Thyroid gland (tissue), 4 donors: ENCODE measurements around the gene ASCC1. TPM values are rescaled to one million over a fixed set of nuclear protein-coding genes. Genes with fewer than 3 reads are reported as not detected.

Experiments used
- DNase-seq, 2 donors: peaks; one replicate each; pipeline ENCODE4 v3.0.0-alpha.2; 2019
- H3K27ac ChIP-seq, 3 donors: fragments of 200-600 bp; sonication (generic); 1 replicate in 2 of 3; 2 replicates in 1 of 3; pipeline ENCODE4 v1.5.1; 2016 to 2019; ENCODE audit warnings: mild to moderate bottlenecking in 1 of 3, moderate library complexity in 1 of 3
- H3K27me3 ChIP-seq: fragments of 200-600 bp; sonication (generic); one replicate; pipeline ENCODE4 v1.5.1; 2019
- H3K36me3 ChIP-seq, 2 donors: fragments of 200-600 bp; sonication (generic); one replicate each; pipeline ENCODE4 v1.5.1; 2016 to 2019
- H3K4me1 ChIP-seq, 2 donors: fragments of 200-600 bp; sonication (generic); one replicate each; pipeline ENCODE4 v1.5.1; 2017 to 2019
- H3K4me3 ChIP-seq, 3 donors: fragments of 200-600 bp; sonication (generic); replicated peaks in 1 of 3; 1 replicate in 2 of 3; 2 replicates in 1 of 3; pipeline ENCODE4 v1.5.1; 2016; ENCODE audit warnings: mild to moderate bottlenecking in 1 of 3
- H3K9me3 ChIP-seq: fragments of 200-600 bp; sonication (generic); one replicate; pipeline ENCODE4 v1.5.1; 2017
- POLR2A ChIP-seq, 2 donors: fragments of 450-650 bp; IDR thresholded peaks; one replicate each; pipeline ENCODE4 v1.6.1; 2017; ENCODE audit warnings: antibody characterized with exemption in 2 of 2, mild to moderate bottlenecking in 2 of 2, moderate library complexity in 1 of 2
- WGBS, 2 donors: methylation state at CpG; one replicate each; pipeline ENCODE4 v1.1.5; 2017; 5-methylcytosine and 5-hydroxymethylcytosine counted together
- intact Hi-C: fragments of 100-400 bp; cut with DNase I; formaldehyde crosslinking; loops from one replicate; pipeline ENCODE4 v1.15.1; 2023
- total RNA-seq, 4 donors: library from RNA; depleted of rRNA; stranded (reverse); fragments of >200 nt; gene quantifications; one replicate each; pipeline ENCODE4 v1.2.3, GENCODE V29; 2016
- TF ChIP-seq, protein P1 (sequence below), 6 experiments: fragments of 200-600 bp in 3 of 6; fragments of 450-650 bp in 3 of 6; sonication (generic) in 3 of 6; IDR thresholded peaks; one replicate each; pipeline ENCODE4 v1.5.1; 2016 to 2019; ENCODE audit warnings: antibody characterized with exemption in 6 of 6, mild to moderate bottlenecking in 2 of 6, inconsistent platforms in 1 of 6, moderate library complexity in 1 of 6

The ASCC1 gene
- total RNA-seq, 4 donors from 2014 or later: 26.7 to 30.3 (median 28.1) TPM

DNA sequence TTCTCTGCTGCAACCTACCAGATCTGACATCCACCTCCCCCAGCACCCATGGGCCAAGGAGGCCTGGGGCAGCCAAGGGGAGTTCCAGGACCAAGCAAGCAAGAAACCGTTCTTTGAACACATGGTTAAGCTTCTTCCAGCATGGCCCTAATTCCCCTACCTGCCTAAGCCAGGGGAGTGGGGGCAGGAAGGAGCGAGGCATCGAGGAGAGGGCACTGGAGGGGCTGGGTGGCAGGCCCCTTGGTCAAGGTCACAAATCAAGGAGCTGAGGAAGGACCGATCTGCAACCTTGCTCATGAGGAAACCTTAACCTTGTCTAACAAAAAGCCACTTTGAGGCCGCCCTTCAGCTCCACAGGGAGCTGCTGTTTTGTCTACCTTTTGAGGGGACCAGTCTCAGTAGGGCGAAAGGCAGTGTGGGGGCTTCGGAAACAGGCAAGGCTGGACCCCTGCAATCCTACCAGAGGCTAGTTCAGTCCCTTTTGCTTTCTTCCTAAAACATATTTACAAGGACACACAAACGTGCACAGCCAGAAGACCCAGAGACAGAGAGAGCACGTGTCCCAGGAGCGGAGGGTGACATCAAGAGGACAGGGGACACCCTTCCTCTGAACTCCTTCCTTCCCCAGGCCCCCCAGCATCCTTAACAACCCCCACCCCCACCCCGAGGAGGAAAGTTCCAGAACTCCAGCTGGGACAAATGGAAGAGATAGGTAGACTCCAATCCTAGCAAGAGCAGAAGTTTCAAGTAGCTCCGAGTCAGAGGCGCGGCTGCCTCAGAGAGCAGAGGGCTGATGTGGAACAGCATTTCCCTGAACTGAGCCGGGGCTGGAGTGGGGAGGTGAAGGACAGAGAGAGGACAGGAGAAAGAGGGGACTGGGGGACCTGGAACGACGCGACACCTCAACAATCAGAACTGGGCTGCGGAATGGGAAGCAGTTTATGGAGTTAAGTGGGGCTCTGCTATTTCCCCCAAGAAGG lies 155.9 kb downstream of the ASCC1 start:
- H3K27me3 ChIP-seq: no peaks in the 10 kb centered on the region
- H3K4me3 ChIP-seq: no peak overlapping the region
- no peak overlapping the region for H3K27ac ChIP-seq
- intact Hi-C loops: no loop called here
- no peaks in the 10 kb centered on the region for H3K36me3 ChIP-seq
- H3K4me1 ChIP-seq: no peaks in the 10 kb centered on the region
- DNase-seq: no peak
- no peaks in the 10 kb centered on the region for H3K9me3 ChIP-seq
- 82 to 85% methylated on average over 19 of the region's 19 CpGs for WGBS, 2 donors
- no peak for TF ChIP-seq POLR2A (IDR thresholded peaks at IDR 0.05)
- TF ChIP-seq, protein P1, sequence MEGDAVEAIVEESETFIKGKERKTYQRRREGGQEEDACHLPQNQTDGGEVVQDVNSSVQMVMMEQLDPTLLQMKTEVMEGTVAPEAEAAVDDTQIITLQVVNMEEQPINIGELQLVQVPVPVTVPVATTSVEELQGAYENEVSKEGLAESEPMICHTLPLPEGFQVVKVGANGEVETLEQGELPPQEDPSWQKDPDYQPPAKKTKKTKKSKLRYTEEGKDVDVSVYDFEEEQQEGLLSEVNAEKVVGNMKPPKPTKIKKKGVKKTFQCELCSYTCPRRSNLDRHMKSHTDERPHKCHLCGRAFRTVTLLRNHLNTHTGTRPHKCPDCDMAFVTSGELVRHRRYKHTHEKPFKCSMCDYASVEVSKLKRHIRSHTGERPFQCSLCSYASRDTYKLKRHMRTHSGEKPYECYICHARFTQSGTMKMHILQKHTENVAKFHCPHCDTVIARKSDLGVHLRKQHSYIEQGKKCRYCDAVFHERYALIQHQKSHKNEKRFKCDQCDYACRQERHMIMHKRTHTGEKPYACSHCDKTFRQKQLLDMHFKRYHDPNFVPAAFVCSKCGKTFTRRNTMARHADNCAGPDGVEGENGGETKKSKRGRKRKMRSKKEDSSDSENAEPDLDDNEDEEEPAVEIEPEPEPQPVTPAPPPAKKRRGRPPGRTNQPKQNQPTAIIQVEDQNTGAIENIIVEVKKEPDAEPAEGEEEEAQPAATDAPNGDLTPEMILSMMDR (IDR thresholded peaks at IDR 0.05): no peak

DNA sequence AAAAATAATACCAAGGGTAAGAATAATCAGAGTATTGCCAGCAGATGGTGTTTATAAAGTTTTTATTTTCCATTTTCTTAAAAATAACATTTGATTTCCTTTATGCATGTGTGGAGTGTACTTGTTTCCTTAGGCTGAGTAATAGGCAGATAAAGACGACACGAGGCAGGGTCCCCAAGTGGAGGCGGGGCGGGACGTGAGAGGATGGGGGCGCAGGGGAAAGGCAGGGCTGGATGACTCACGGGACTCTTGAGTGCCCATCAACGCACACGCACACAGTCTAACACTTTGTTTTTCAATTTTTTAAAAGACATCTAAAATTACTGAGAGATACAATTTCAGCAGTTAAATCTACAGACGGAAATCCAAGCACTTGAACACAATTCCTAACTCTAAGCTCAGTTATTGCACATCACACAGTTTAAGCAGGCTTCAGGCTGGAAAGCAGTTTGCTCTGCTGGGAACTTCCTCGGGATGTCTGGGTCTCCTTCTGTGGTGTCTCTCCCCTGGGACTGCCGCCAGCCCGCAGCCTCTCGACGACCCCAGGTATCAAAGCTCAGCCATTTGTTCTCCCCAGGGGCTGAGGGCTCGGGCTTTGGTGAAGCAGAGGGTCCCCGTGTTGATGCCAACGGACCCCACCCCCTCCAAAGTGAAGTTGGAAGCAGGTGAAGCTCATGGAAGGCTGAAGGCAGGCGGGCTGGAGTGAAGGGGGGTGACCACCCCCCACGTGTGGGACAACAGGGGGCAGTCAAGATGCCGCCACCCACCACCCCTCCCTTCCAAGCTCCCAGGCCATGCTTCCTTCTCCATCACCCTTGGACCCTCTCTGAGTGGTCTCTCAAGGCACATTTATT lies 156.9 kb downstream of the ASCC1 start:
- H3K4me1 ChIP-seq: no peaks in the 10 kb centered on the region
- WGBS, 2 donors: 34 to 41% methylated on average over 18 of the region's 21 CpGs

DNA sequence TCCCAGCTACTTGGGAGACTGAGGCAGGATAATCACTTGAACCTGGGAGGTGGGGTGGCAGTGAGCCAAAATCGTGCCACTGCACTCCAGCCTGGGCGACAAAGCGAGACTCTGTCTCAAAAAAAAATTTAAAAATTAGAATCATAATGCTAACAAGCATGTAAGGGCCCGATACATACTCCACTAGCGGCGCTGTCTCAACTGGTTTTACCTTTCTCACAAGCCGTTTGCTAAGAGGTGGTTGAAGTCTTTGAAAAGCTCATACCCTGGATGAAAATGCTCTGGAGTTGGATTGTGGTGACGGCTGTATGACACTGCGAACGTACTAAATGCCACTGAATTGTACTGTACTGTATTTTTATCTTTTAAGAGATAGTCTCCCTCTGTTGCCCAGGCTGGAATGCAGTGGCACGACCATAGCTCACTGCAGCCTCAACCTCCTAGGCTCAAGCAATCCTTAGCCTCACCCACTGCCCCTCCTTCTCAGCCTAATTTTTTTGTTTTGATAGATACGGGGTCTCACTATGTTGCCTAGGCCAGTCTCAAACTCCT lies 157.7 kb downstream of the ASCC1 start:
- 82 to 83% methylated on average over 12 of the region's 12 CpGs for WGBS, 2 donors
- intact Hi-C loops: no loop called here
- H3K27me3 ChIP-seq: no peaks in the 10 kb centered on the region
- H3K9me3 ChIP-seq: no peaks in the 10 kb centered on the region
- no peak for TF ChIP-seq POLR2A (IDR thresholded peaks at IDR 0.05)
- TF ChIP-seq, protein P1 (IDR thresholded peaks at IDR 0.05): no peak
- H3K4me3 ChIP-seq: no peak overlapping the region
- no peaks in the 10 kb centered on the region for H3K36me3 ChIP-seq
- no peak for DNase-seq
- no peaks in the 10 kb centered on the region for H3K4me1 ChIP-seq
- no peak overlapping the region for H3K27ac ChIP-seq

More for the DNA sequence above, 156.9 kb downstream of the ASCC1 start:
- Histone ChIP-seq H3K27me3 (no peaks in the 10 kb centered on the region), H3K36me3 (no peaks in the 10 kb centered on the region), H3K9me3 (no peaks in the 10 kb centered on the region), H3K27ac (no peak overlapping the region), H3K4me3 (no peak overlapping the region)
- DNase-seq: no peak
- TF ChIP-seq, protein P1 (IDR thresholded peaks at IDR 0.05): no peak
- no peak for TF ChIP-seq POLR2A (IDR thresholded peaks at IDR 0.05)
- intact Hi-C loops: no loop called here

DNA sequence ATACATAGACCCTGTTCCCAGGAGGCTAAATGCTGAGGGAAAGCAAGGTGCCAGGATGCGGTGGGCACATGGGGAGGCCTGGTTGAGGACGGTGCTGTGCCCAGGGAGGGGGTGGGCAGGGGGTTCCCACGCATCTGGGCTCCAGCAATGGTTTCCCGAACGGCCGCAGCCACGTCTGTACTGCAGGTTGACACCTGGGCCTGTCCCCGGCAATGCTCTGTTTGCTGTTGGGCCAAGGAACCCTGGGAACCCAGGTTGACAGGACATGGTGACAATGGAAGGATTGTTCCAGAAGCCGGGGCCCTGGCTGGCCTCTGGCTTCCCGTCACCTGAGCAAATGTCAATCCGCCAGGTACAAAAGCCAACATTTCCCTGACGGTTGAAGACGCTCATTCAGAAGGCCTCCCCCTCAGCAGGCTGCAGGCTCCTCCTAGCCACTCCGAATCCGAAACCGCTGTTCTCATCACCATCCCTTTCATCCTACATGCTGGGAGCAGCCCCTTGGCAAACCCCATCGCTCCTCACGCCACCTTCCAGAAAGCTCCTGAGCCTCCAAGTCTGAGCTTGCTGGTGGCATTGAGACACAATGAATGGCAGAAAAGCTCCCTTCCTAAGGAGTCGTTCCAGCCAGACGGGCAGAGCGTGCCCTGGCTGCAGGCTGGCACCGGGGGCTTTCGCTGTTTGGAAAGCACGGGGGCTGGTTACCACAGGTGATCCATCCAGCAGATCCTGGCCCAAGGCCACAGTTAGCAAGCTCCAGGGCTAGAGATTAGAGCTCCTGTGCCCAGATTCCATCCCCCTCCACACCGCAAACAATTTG lies 158.9 kb downstream of the ASCC1 start:
- Histone ChIP-seq H3K27me3 (no peaks in the 10 kb centered on the region), H3K4me3 (no peak overlapping the region), H3K9me3 (no peaks in the 10 kb centered on the region), H3K4me1 (no peaks in the 10 kb centered on the region), H3K36me3 (no peaks in the 10 kb centered on the region), H3K27ac (no peak overlapping the region)
- no peak for DNase-seq
- TF ChIP-seq, protein P1 (IDR thresholded peaks at IDR 0.05): no peak
- TF ChIP-seq POLR2A (IDR thresholded peaks at IDR 0.05): no peak
- intact Hi-C loops: no loop called here
- WGBS, 2 donors: 90 to 93% methylated on average over 24 of the region's 25 CpGs
